ENCODE measurements around the gene C17orf113. TPM values are rescaled to one million over a fixed set of nuclear protein-coding genes. Genes with fewer than 3 reads are reported as not detected.

C17orf113 gene
- total RNA-seq, 4 donors from 2014 or later: 0.35 to 0.57 (median 0.48) TPM; not detected in 1

DNA sequence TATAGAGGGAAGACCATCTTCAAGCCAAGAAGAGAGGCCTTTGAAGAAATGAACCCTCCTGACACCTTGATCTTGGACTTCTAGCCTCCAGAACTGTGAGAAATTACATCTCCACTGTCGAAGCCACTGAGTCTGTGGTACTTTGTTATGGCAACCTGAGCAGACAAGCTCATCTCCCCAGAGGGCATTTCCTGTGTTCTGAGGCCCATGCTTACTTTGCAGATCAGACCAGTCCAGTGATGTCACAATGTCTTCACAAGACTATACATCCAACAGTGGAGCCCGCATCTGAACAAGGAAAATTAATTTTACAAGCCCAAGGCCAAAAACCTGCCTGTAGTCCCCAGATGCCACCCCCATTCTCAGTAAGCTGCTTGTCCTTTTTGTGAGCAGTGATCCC, 14.8 kb upstream of the C17orf113 start:
- Histone ChIP-seq H3K9me3 (no peaks in the 10 kb centered on the region), H3K4me3 (no peak overlapping the region), H3K36me3 (no peaks in the 10 kb centered on the region), H3K27ac (no peak overlapping the region), H3K4me1 (peaks cover 0 to 9% (median 0%) of the 10 kb centered on the region in 3 donors), H3K27me3 (peaks cover 0 to 21% (median 0%) of the 10 kb centered on the region in 4 donors)
- no peak for DNase-seq
- 62 to 67% methylated on average over 2 of the region's 2 CpGs for WGBS, 2 donors
- intact Hi-C loops (cut with DNase I): loop anchor here (5.0 kb wide), 1 partner anchor 52 kb away; no protein-coding TSS in a partner anchor
- TF ChIP-seq POLR2A (IDR thresholded peaks at IDR 0.05): no peak
- TF ChIP-seq, protein P1, sequence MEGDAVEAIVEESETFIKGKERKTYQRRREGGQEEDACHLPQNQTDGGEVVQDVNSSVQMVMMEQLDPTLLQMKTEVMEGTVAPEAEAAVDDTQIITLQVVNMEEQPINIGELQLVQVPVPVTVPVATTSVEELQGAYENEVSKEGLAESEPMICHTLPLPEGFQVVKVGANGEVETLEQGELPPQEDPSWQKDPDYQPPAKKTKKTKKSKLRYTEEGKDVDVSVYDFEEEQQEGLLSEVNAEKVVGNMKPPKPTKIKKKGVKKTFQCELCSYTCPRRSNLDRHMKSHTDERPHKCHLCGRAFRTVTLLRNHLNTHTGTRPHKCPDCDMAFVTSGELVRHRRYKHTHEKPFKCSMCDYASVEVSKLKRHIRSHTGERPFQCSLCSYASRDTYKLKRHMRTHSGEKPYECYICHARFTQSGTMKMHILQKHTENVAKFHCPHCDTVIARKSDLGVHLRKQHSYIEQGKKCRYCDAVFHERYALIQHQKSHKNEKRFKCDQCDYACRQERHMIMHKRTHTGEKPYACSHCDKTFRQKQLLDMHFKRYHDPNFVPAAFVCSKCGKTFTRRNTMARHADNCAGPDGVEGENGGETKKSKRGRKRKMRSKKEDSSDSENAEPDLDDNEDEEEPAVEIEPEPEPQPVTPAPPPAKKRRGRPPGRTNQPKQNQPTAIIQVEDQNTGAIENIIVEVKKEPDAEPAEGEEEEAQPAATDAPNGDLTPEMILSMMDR (IDR thresholded peaks at IDR 0.05): no peak

DNA sequence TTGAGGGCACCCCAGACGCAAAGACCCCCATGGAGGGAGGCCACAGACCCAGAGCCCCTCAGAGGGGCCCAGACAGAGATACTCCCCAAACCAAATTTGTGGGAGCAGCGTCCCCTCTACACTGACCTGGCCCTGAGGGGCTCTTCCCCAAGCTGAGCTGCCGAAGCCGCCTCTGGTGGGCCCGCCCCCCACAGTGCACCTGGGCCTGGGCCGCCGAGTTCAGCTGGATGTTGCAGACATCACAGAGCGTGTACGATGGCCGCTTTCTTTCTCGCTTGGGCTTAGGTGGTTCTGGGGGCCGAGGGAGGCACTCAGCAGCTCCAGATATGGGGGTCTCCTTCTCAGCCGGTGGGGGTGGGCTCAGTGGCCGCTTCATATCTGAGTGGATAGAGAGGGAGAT, 12.3 kb upstream of the C17orf113 start:
- H3K4me1 ChIP-seq: peaks cover 0 to 5% (median 5%) of the 10 kb centered on the region in 3 donors
- no peak overlapping the region for H3K27ac ChIP-seq
- intact Hi-C loops (cut with DNase I): no loop called here
- H3K4me3 ChIP-seq: no peak overlapping the region
- H3K36me3 ChIP-seq: no peaks in the 10 kb centered on the region
- TF ChIP-seq, protein P1 (IDR thresholded peaks at IDR 0.05): no peak
- no peak for TF ChIP-seq POLR2A (IDR thresholded peaks at IDR 0.05)
- H3K27me3 ChIP-seq: peaks cover 0 to 11% (median 0%) of the 10 kb centered on the region in 4 donors
- WGBS, 2 donors: 83% methylated on average over 7 of the region's 14 CpGs; no CpG with 5 or more reads in 1 of the 2 donors
- no peak for DNase-seq
- no peaks in the 10 kb centered on the region for H3K9me3 ChIP-seq

DNA sequence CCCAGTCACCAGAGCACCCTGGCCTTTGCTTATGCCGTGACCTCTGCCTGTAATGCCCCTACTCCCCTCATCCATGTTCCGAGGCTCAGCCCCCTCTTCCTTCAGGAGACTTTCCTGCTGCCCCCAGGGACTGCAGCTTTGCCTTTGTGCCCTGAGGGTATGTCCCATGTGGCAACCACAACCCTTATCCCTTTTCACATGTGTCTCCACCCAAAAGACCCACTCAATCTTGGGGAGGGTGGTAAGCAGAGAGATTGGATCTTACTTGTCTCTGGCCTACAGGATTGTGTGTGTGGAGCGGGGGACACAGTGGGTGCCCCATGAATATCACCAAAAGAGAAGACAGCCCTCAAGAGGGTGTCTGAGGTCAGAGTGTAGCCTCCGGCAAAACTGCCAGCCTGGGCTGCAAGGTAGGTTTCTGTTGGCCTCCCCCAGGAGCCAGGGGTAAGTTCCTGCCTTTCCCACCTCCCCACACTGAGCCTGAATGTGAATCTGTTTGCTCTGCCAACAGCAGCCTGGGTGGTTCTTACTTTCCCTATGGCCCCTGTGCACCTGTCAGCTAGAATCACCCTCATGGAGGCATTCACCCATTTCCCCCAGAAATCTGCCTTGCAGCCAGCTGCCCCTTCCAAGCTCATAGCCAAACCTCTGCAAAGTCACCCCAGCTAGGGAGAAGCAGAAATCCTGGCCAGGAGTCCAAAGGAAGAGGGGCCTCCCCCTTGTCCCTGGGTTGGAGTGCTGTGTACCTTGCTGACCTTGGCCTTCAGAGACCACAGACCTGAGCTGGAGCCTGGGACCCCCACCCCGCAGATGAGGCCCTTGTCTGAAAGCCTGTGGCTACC, 11.5 kb upstream of the C17orf113 start:
- H3K27me3 ChIP-seq: peaks cover 0 to 7% (median 0%) of the 10 kb centered on the region in 4 donors
- no peak overlapping the region for H3K4me3 ChIP-seq
- 70 to 74% methylated on average over 3 to 4 of the region's 5 CpGs for WGBS, 2 donors
- DNase-seq: no peak
- H3K36me3 ChIP-seq: no peaks in the 10 kb centered on the region
- H3K4me1 ChIP-seq: peaks cover 0 to 5% (median 0%) of the 10 kb centered on the region in 3 donors
- TF ChIP-seq, protein P1 (IDR thresholded peaks at IDR 0.05): no peak
- no peak for TF ChIP-seq POLR2A (IDR thresholded peaks at IDR 0.05)
- no peak overlapping the region for H3K27ac ChIP-seq
- intact Hi-C loops (cut with DNase I): no loop called here
- H3K9me3 ChIP-seq: no peaks in the 10 kb centered on the region

DNA sequence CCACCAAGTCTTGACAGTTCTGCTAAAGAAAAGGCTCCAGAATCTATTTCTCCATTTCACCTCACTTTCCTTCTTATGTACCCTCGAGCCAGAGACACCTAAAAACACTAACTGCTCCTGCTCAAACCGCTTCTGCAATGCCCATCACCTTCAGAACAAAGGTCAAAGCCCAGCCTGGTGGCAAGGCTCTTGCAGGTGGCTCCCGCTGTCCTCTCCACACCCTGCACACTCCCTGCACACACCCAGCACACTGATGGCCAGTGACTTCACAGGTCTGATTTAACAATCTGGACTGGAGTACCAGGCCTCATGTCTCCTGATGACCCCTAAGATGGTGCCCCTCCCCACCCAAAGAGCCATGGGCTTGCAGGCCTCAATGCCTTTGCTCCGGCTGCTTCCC, 9.8 kb upstream of the C17orf113 start:
- TF ChIP-seq, protein P1 (IDR thresholded peaks at IDR 0.05): no peak
- no peak for TF ChIP-seq POLR2A (IDR thresholded peaks at IDR 0.05)
- no peaks in the 10 kb centered on the region for H3K9me3 ChIP-seq

DNA sequence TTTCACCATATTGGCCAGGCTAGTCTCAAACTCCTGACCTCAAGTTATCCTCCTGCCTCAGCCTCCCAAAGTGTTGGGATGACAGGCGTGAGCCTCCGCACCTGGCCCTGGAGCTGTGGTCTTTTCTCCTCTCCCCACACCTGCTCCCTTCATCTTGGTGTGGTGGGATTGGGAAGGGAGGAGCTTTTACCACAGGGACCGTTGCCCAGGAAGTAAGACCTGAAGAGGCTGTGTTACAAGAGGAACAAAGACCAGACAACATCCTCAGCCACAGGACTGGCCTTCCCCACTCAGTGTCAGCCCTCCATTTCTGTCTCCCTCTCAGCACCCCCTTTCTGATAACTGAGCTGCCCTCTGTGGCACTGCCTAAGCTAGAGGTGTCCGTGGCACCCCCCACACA, 9.4 kb upstream of the C17orf113 start:
- H3K27ac ChIP-seq: no peak overlapping the region
- H3K36me3 ChIP-seq: no peaks in the 10 kb centered on the region
- H3K4me1 ChIP-seq: peaks cover 0 to 5% (median 0%) of the 10 kb centered on the region in 3 donors
- TF ChIP-seq, protein P1 (IDR thresholded peaks at IDR 0.05): no peak
- TF ChIP-seq POLR2A (IDR thresholded peaks at IDR 0.05): no peak
- H3K4me3 ChIP-seq: no peak overlapping the region
- 40 to 58% methylated on average over 3 to 4 of the region's 4 CpGs for WGBS, 2 donors
- intact Hi-C loops (cut with DNase I): no loop called here
- DNase-seq: no peak
- peaks cover 0 to 22% (median 0%) of the 10 kb centered on the region in 4 donors for H3K27me3 ChIP-seq
- no peaks in the 10 kb centered on the region for H3K9me3 ChIP-seq

More for the DNA sequence above, 9.8 kb upstream of the C17orf113 start:
- 80 to 83% methylated on average over 4 of the region's 4 CpGs for WGBS, 2 donors
- H3K27ac ChIP-seq: no peak overlapping the region
- intact Hi-C loops (cut with DNase I): no loop called here
- no peak overlapping the region for H3K4me3 ChIP-seq
- H3K36me3 ChIP-seq: no peaks in the 10 kb centered on the region
- no peak for DNase-seq
- H3K27me3 ChIP-seq: peaks cover 0 to 18% (median 0%) of the 10 kb centered on the region in 4 donors
- H3K4me1 ChIP-seq: peaks cover 0 to 5% (median 0%) of the 10 kb centered on the region in 3 donors

Measured in esophagus squamous epithelium (tissue), 5 donors.